Measurements from ENCODE around the gene PLCG2. TPM values are rescaled to one million over a fixed set of nuclear protein-coding genes. Genes with fewer than 3 reads are reported as not detected.
"Not testable (repeated sequence)": the region's sequence is repeated elsewhere in the genome, so short reads cannot be mapped to it uniquely, and the experiment has no call there.

The PLCG2 gene
- total and polyA plus RNA-seq, 2 experiments from 2014 or later: 3.5 to 10.4 TPM

DNA sequence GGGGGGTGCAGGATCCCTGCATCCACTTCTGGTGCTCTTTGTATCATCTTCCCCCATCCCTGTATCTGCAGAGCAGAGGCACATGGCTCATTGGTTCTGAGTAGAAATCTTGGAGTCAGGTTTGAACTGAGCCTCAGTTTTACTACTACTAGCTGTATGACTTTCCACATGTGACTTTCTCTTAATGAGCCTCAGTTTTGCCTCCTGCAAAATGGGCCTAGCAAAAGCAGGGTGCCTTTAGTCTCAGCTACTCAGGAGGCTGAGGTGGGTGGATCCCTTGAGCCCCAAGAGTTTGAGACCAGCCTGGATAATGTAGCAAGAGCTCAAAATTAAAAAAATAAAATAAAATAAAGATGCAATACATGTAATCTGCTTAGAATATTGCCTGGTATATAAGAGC lies 150.8 kb downstream of the PLCG2 start:
- Histone ChIP-seq H3K36me3 (no peaks in the 10 kb centered on the region), H3K9me3 (ENCODE audit: low read depth) (no peaks in the 10 kb centered on the region), H3K27me3 (no peaks in the 10 kb centered on the region), H3K4me1 (ENCODE audit: low read depth) (no peaks in the 10 kb centered on the region), H3K27ac (no peak overlapping the region), H3K4me3 (no peak overlapping the region)
- no peak for DNase-seq (ENCODE audit: low read depth in 1 of 2, low spot score in 1 of 2)
- TF ChIP-seq, protein P1, sequence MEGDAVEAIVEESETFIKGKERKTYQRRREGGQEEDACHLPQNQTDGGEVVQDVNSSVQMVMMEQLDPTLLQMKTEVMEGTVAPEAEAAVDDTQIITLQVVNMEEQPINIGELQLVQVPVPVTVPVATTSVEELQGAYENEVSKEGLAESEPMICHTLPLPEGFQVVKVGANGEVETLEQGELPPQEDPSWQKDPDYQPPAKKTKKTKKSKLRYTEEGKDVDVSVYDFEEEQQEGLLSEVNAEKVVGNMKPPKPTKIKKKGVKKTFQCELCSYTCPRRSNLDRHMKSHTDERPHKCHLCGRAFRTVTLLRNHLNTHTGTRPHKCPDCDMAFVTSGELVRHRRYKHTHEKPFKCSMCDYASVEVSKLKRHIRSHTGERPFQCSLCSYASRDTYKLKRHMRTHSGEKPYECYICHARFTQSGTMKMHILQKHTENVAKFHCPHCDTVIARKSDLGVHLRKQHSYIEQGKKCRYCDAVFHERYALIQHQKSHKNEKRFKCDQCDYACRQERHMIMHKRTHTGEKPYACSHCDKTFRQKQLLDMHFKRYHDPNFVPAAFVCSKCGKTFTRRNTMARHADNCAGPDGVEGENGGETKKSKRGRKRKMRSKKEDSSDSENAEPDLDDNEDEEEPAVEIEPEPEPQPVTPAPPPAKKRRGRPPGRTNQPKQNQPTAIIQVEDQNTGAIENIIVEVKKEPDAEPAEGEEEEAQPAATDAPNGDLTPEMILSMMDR (IDR thresholded peaks at IDR 0.05; ENCODE audit: low read depth, low read length): no peak

DNA sequence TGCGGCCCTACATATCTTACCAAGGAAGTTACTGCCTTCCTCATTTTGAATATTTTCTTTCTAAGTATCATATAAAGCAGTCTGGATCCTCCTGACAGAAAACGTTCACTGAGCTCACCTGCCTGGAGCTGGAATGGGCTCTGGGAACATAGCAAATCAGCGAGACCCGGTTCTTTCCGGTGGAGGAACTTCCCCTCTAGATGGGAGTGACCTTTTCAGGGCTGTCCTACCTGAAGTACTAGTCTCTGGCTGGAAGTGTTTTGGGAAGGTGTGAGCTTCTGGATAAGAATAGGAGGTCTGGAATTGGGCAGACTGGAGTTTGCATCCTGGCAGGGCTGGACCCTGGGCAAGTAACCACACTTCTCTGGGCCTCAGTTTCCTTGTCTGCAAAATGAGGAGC lies 152.8 kb downstream of the PLCG2 start:
- H3K36me3 ChIP-seq: no peaks in the 10 kb centered on the region
- H3K4me1 ChIP-seq (ENCODE audit: low read depth): no peaks in the 10 kb centered on the region
- no peak overlapping the region for H3K4me3 ChIP-seq
- no peaks in the 10 kb centered on the region for H3K27me3 ChIP-seq
- TF ChIP-seq, protein P1 (IDR thresholded peaks at IDR 0.05; ENCODE audit: low read depth, low read length): no peak
- no peaks in the 10 kb centered on the region for H3K9me3 ChIP-seq (ENCODE audit: low read depth)
- DNase-seq (ENCODE audit: low read depth in 1 of 2, low spot score in 1 of 2): no peak
- H3K27ac ChIP-seq: no peak overlapping the region

DNA sequence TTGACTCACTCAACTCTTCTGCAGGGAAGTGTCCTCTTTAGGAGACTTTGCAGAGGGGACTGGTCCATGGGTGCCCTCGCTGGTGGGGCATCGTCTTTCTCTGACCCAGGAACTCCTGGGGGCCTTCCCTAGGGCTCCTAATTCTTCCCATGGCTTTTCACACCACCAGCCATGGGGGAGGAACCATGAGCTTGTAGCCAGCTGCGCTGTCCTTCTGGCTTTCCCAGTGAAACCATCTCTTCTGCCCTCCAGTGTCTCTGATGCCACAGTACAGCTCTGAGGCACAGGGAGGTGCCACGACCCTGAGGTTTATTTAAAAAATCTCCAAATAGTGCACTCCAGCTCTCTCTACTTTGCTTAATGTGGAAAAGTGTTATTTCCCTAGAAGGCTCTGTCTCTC lies 153.6 kb downstream of the PLCG2 start:
- DNase-seq (ENCODE audit: low read depth in 1 of 2, low spot score in 1 of 2): no peak
- Histone ChIP-seq H3K27ac (no peak overlapping the region), H3K4me3 (no peak overlapping the region), H3K36me3 (no peaks in the 10 kb centered on the region), H3K9me3 (ENCODE audit: low read depth) (no peaks in the 10 kb centered on the region), H3K4me1 (ENCODE audit: low read depth) (no peaks in the 10 kb centered on the region), H3K27me3 (no peaks in the 10 kb centered on the region)
- TF ChIP-seq, protein P1 (IDR thresholded peaks at IDR 0.05; ENCODE audit: low read depth, low read length): peak; percentile 2

DNA sequence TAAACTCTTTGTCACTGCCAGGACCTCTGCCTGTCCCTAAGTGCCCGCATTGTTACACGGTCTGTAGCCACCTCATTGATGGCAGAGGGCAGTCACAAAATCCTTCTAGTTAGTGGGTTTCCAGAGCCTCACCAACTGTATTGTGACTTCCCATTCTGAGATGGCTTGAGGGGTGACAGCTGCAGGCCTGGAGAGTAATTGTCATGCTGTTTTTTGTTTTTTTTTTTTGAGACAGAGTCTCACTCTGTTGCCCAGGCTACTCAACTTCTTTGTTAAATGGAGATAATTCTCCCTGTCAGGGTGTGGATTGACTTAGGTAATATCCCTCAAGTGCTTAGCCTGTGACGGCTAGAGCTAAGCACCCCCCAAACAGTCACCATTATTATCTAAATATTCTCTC lies 154.3 kb downstream of the PLCG2 start:
- Histone ChIP-seq H3K4me1 (ENCODE audit: low read depth) (no peaks in the 10 kb centered on the region), H3K9me3 (ENCODE audit: low read depth) (no peaks in the 10 kb centered on the region), H3K27ac (no peak overlapping the region), H3K27me3 (no peaks in the 10 kb centered on the region), H3K36me3 (no peaks in the 10 kb centered on the region), H3K4me3 (no peak overlapping the region)
- TF ChIP-seq, protein P1 (IDR thresholded peaks at IDR 0.05; ENCODE audit: low read depth, low read length): no peak
- DNase-seq (ENCODE audit: low read depth in 1 of 2, low spot score in 1 of 2): no peak

DNA sequence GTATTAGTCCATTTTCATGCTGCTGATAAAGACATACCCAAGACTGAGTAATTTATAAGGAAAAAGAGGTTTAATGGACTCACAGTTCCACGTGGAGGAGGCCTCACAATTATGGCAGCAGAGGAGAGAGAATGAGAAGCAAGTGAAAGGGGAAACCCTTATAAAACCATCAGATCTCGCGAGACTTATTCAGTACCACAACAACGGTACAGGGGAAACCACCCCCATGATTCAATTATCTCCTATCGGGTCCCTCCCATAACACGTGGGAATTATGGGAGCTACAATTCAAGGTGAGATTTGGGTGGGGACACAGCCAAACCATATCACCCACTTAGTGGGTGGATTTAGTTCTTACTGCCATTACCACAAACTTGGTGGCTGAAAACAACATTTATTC lies 155.6 kb downstream of the PLCG2 start:
- H3K27ac ChIP-seq; H3K27me3 ChIP-seq; H3K36me3 ChIP-seq; H3K4me3 ChIP-seq; H3K9me3 ChIP-seq (ENCODE audit: low read depth); H3K4me1 ChIP-seq (ENCODE audit: low read depth); DNase-seq (ENCODE audit: low read depth in 1 of 2, low spot score in 1 of 2): not testable (repeated sequence)

DNA sequence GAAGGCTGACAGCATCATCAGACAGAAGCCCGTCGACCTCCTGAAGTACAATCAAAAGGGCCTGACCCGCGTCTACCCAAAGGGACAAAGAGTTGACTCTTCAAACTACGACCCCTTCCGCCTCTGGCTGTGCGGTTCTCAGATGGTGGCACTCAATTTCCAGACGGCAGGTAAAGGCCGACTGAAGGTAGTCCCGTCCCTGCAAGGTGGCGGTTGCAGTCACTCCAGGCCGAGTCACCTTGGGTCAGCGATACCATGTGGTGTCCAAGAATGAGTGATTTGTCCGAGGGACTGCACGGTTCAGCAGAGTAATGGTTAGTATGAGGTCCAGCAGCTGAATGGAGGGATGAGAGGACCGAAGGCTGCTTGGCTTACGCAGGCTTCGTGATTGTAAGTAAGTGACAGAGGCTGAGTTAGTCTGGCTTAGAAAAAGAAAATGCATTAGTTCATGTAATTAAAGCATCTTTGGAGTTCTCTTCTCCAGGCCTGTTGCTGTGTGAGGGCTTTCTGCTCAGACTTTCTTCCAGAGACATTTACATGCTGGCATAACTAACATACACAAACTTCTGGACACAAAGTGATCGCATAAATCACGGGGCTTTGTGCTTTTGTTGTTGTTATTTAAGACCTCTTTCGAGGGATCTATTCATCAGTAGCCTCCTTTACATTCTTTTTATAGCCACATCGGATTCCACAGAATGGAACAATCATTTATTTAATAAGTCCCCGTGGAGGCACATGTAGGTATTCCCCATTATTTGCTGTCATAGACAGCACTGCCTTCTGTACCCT lies 157.3 kb downstream of the PLCG2 start:
- no peak overlapping the region for H3K27ac ChIP-seq
- TF ChIP-seq, protein P1 (IDR thresholded peaks at IDR 0.05; ENCODE audit: low read depth, low read length): no peak
- H3K4me3 ChIP-seq: no peak overlapping the region
- no peaks in the 10 kb centered on the region for H3K9me3 ChIP-seq (ENCODE audit: low read depth)
- no peaks in the 10 kb centered on the region for H3K36me3 ChIP-seq
- no peak for DNase-seq (ENCODE audit: low read depth in 1 of 2, low spot score in 1 of 2)
- H3K4me1 ChIP-seq (ENCODE audit: low read depth): no peaks in the 10 kb centered on the region
- H3K27me3 ChIP-seq: no peaks in the 10 kb centered on the region

All from cardiac muscle cell (in vitro differentiated cells and primary cell).